ENCODE results near the gene TMEM88.

GRCh38 chr17:7807206-7807605, 47.7 kb upstream of the TMEM88 start:
- TF ChIP-seq CTCF (IDR thresholded peaks at IDR 0.05) = no peak
- TF ChIP-seq EP300 (IDR thresholded peaks at IDR 0.05) = no peak
- TF ChIP-seq POLR2A (IDR thresholded peaks at IDR 0.05) = no peak

Measured in tibial nerve (tissue), 4 donors.